OCI-LY3 (cell line): ENCODE results near the gene CHD2.

Experiments used
- EZH2phosphoT487 ChIP-seq: fragments of 200-600 bp; shearing (Covaris generic); IDR thresholded peaks from 2 replicates; pipeline ENCODE4 v1.6.1; 2018; ENCODE audit warnings: antibody characterized with exemption, mixed run types, low read depth
- TF ChIP-seq, protein P1 (sequence below): fragments of 200-600, 300-600 bp; sonication (generic); IDR thresholded peaks from 2 replicates; pipeline ENCODE4 v1.5.1; 2014; ENCODE audit warnings: antibody characterized with exemption, low read length, low read depth

DNA sequence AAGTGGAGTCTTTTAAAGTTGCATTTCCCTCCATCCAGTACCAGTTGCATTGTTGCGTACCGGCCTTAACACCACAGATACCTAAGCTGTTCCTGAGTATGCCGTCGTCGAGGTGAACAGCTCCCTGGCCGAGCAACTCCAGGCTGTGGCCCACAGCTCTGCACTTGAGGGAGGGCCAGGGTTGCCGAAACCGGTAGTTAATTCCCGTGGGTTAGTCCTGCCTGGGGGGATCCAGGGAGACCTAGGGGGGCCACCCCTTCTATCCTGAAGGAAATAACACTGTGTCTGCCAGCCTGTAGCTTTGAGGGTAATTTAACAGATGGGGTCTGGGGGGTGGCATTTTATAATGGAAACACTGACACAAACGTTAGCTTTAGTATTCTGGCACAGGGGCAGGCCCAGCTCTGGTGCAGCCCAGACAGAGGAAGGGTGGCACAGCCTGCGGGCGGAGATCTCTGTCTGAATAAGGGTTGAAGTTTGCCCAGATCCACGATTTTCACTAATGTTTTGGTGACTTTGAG lies 128.0 kb downstream of the CHD2 start:
- TF ChIP-seq EZH2phosphoT487, result no peak
- TF ChIP-seq, protein P1, sequence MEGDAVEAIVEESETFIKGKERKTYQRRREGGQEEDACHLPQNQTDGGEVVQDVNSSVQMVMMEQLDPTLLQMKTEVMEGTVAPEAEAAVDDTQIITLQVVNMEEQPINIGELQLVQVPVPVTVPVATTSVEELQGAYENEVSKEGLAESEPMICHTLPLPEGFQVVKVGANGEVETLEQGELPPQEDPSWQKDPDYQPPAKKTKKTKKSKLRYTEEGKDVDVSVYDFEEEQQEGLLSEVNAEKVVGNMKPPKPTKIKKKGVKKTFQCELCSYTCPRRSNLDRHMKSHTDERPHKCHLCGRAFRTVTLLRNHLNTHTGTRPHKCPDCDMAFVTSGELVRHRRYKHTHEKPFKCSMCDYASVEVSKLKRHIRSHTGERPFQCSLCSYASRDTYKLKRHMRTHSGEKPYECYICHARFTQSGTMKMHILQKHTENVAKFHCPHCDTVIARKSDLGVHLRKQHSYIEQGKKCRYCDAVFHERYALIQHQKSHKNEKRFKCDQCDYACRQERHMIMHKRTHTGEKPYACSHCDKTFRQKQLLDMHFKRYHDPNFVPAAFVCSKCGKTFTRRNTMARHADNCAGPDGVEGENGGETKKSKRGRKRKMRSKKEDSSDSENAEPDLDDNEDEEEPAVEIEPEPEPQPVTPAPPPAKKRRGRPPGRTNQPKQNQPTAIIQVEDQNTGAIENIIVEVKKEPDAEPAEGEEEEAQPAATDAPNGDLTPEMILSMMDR, result no peak
